Pancreas (tissue), 10 donors: ENCODE data around the gene DIAPH1. TPM values are rescaled to one million over a fixed set of nuclear protein-coding genes. Genes with fewer than 3 reads are reported as not detected.
A peak's percentile ranks its signal among the peaks of the same experiment; 100 is the strongest.

ENCODE experiments used
- ATAC-seq, 4 donors: fragments of 200-7000 bp; cut with Tn5 transposase; one replicate each; pipeline versions ENCODE4 v1.8.0 to v1.9.1; 2020; ENCODE audit warnings: mild to moderate bottlenecking in 4 of 4, moderate library complexity in 4 of 4
- DNase-seq, 6 donors: peaks; one replicate each; pipeline ENCODE4 v3.0.0-alpha.2; 2020
- FAIRE-seq: peaks from 2 replicates; lab custom pipeline; 2012; peaks lifted over from hg19 to GRCh38; lab: Jason Lieb, UNC
- H3K27ac ChIP-seq, 4 donors: fragments of 200-600 bp; sonication (generic); 1 replicate in 3 of 4; 2 replicates in 1 of 4; pipeline versions ENCODE4 v1.5.0 to v1.8.0; 2020
- H3K27me3 ChIP-seq, 4 donors: fragments of 200-600 bp; one replicate each; pipeline ENCODE4 v1.8.0; 2021
- H3K36me3 ChIP-seq, 3 donors: fragments of 200-600 bp; sonication (generic) in 1 of 3; one replicate each; pipeline versions ENCODE4 v1.5.0 to v1.8.0; 2020 to 2021
- H3K4me1 ChIP-seq, 3 donors: fragments of 200-600 bp; one replicate each; pipeline ENCODE4 v1.8.0; 2021
- H3K4me3 ChIP-seq, 4 donors: fragments of 200-600 bp; sonication (generic) in 2 of 4; one replicate each; pipeline versions ENCODE4 v1.5.0 to v1.8.0; 2020 to 2021
- H3K9me3 ChIP-seq, 4 donors: fragments of 200-600 bp; one replicate each; pipeline ENCODE4 v1.8.0; 2021
- WGBS, 2 donors: extraction: QIAGEN DNeasy Blood & Tissue Kit; methylation state at CpG; one replicate each; pipeline ENCODE4 v1.1.7; 2013; 5-methylcytosine and 5-hydroxymethylcytosine counted together
- intact Hi-C, 3 donors: fragments of 100-400 bp; cut with DNase I; formaldehyde crosslinking; loops; one replicate each; pipeline versions ENCODE4 v1.11.1 to v1.14.2; 2022
- polyA plus RNA-seq, 2 donors: library from polyadenylated mRNA; stranded (reverse); fragments of 200-250 nt; gene quantifications; one replicate each; pipeline ENCODE4 v1.2.3, GENCODE V29; 2013
- total RNA-seq, 6 donors: library from RNA; stranded (reverse); fragmentation: NEBNext Ultra II Directional in 4 of 6; extraction: Animal tissue kit (Norgen Biotek cat#: 25700) in 4 of 6; gene quantifications; one replicate each; pipeline versions ENCODE4 v1.2.1 to v1.2.4, GENCODE V29; 2021 to 2023
- TF ChIP-seq, protein P1 (sequence below), 4 donors: fragments of 200-600 bp; sonication (generic) in 3 of 4; IDR thresholded peaks; one replicate each; pipeline versions ENCODE4 v1.5.0 to v1.8.0; 2021; ENCODE audit warnings: antibody characterized with exemption in 4 of 4
- donor health status: healthy with polysubstance abuse.
- donor health status: DM: no; HTN: no; CAD: no; lungs with moderate emphysema.
- donor health status: DM: no; HTN: no; CAD: no.
- donor health status: control.
- donor health status: control.
- donor health status: Bipolar disorder and iron deficiency.
- donor health status: DM: yes; HTN: yes; CAD: no.
- donor health status: DM: no; HTN: no; CAD: no.
- donor health status: DM: no; HTN: no; CAD: no.
- donor health status: DM: yes; HTN: yes; CAD: no.

Gene DIAPH1
- total and polyA plus RNA-seq, 8 donors: 28.9 to 72.7 (median 56.5) TPM

DNA sequence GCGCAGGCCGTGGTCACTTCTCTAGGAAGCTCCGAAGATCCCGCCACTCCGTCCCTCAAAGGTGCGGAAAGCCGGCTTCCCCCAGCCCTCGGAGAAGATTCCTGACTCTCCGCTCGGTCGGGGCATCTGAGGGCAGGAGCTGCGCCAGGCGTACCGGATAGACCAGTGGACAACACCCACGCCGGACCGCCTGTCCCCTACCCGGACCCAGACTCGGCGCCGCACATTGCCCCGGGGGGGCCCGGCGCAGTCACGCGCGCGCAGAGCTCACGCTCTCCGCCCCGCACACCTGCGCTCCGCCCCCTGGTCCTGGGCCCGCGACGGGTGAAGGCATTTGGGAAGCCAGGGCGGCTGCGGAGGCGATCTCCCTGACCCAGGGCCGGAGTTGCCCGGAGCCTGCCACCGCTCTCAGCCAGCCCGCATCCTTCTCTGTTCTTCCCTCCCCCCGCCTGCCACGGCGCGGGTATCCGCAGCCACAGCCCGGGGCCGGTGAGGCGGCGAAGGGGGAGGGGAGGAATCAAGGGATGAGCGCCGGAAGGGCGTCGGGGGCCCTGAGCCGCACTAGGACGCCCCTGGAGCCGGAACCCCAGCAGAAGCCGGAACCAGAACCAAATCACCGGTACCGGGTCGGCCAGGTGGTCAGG, 18.4 kb upstream of the DIAPH1 start:
- intact Hi-C loops: no loop called here
- Histone ChIP-seq H3K27me3 (no peaks in the 10 kb centered on the region), H3K4me1 (peaks cover 8 to 17% (median 9%) of the 10 kb centered on the region in 3 donors), H3K9me3 (no peaks in the 10 kb centered on the region), H3K27ac (peak overlapping the region in 1 of 4 donors; percentile 50), H3K4me3 (peak overlapping the region; percentile 53 to 90 (median 66)), H3K36me3 (no peaks in the 10 kb centered on the region)
- 0 to 1% methylated on average over 55 to 63 of the region's 63 CpGs for WGBS, 2 donors
- FAIRE-seq: no peak
- TF ChIP-seq, protein P1, sequence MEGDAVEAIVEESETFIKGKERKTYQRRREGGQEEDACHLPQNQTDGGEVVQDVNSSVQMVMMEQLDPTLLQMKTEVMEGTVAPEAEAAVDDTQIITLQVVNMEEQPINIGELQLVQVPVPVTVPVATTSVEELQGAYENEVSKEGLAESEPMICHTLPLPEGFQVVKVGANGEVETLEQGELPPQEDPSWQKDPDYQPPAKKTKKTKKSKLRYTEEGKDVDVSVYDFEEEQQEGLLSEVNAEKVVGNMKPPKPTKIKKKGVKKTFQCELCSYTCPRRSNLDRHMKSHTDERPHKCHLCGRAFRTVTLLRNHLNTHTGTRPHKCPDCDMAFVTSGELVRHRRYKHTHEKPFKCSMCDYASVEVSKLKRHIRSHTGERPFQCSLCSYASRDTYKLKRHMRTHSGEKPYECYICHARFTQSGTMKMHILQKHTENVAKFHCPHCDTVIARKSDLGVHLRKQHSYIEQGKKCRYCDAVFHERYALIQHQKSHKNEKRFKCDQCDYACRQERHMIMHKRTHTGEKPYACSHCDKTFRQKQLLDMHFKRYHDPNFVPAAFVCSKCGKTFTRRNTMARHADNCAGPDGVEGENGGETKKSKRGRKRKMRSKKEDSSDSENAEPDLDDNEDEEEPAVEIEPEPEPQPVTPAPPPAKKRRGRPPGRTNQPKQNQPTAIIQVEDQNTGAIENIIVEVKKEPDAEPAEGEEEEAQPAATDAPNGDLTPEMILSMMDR (IDR thresholded peaks at IDR 0.05): no peak
- peak in 3 of 6 donors; percentile 27 to 81 (median 61) for DNase-seq
- peak; percentile 31 to 50 (median 43) for ATAC-seq

DNA sequence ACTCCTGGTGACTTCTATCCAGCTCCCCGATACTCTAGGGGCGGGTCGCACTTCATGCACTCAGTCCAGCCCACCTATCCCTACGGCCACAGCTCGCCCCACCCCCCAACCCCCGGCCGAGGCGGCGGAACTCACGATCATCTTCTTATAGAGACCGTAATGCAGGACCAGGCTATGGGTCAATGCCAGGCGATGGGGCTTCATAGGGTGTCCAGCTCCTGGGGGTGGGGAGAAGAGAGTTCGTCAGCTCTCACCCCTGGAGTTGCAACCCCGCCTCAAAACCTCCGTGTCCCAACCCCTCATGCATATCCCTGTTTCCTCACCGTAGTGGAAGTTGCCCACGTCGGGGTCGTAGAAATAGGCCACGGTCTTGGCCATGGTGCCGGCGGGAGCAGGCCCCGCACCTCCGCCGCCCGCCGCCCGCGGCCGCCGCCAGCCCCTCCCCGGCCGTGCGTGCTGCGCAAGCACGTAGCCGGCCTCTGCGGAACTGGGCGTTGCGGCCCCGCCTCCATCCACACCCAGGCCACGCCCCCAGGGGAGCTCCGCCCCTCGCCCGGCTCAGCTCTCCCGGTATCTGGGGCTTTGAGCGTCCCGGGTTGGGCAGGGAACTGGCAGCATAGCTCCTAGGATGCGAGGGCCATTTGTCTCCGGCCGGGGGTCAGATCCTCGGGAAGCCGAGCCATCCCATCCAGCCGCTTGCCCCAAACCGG, 17.8 kb upstream of the DIAPH1 start, which contains the start of the genes HDAC3 and RELL2:
Gene HDAC3 (minus strand): TSS at position 437 of the 710 bp plus-strand sequence. CDS start 59 bp downstream, at position 378.
Gene RELL2 (plus strand): TSS at position 585 of the 710 bp plus-strand sequence. CDS start 1,229 bp downstream, outside the sequence.
- H3K27me3 ChIP-seq: no peaks in the 10 kb centered on the region
- H3K27ac ChIP-seq: peak within 1 kb of the TSS in 3 of 4 donors; percentile 5 to 56 (median 50)
- H3K9me3 ChIP-seq: no peaks in the 10 kb centered on the region
- H3K4me3 ChIP-seq: peak within 1 kb of the TSS; percentile 53 to 90 (median 66)
- 0 to 1% methylated on average over 55 of the region's 55 CpGs for WGBS, 2 donors
- intact Hi-C loops: no loop called here
- TF ChIP-seq, protein P1 (IDR thresholded peaks at IDR 0.05): no peak
- H3K4me1 ChIP-seq: peaks cover 8 to 17% (median 9%) of the 10 kb centered on the region in 3 donors
- ATAC-seq (peak; percentile 96 to 98 (median 97)), FAIRE-seq (no peak), DNase-seq (peak; percentile 91 to 99 (median 96))
- H3K36me3 ChIP-seq: no peaks in the 10 kb centered on the region

DNA sequence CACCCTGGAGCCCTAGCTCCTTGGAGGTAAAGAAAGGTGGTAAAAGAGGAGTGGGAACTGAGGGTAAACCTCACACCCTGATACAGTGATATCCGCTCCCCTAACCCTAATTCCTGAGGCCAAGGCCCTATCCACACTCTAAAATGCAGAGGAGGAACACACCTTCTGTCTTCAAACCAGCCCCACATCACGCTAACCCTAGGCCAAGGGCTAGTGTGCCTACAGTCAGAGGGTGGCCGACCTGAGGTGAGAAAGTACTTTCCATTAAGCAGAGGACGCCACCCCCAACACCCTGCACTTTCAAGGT, 17.3 kb upstream of the DIAPH1 start:
- intact Hi-C loops: no loop called here
- H3K27me3 ChIP-seq: no peaks in the 10 kb centered on the region
- H3K9me3 ChIP-seq: no peaks in the 10 kb centered on the region
- peak overlapping the region; percentile 53 to 90 (median 66) for H3K4me3 ChIP-seq
- no peaks in the 10 kb centered on the region for H3K36me3 ChIP-seq
- WGBS, 2 donors: 1 to 3% methylated on average over 4 of the region's 4 CpGs
- FAIRE-seq (no peak), ATAC-seq (peak in 3 of 4 donors; percentile 2 to 5 (median 3)), DNase-seq (no peak)
- peaks cover 8 to 17% (median 9%) of the 10 kb centered on the region in 3 donors for H3K4me1 ChIP-seq
- H3K27ac ChIP-seq: peak overlapping the region in 2 of 4 donors; percentile 5 to 56
- TF ChIP-seq, protein P1 (IDR thresholded peaks at IDR 0.05): no peak

DNA sequence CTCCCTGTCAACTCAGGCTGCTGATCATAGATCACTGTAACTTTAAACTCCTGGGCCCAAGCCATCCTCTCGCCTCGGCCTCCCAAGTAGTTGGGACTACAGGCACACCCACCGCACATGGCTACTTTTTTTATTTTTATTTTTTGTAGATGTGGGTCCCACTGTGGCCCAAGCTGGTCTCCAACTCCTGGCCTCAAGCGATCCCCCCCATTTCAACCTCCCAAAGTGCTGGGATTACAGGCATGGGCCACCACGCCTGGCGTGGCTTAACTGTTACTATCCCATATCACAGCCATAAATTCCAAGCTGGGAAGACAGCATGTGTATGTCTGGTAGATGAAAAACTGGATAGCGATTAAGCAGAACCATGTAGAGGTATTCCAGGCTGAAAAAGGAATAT, 16.8 kb upstream of the DIAPH1 start:
- no peak overlapping the region for H3K27ac ChIP-seq
- no peak for DNase-seq
- no peaks in the 10 kb centered on the region for H3K36me3 ChIP-seq
- H3K4me3 ChIP-seq: peak overlapping the region in 3 of 4 donors; percentile 66 to 90 (median 66)
- peaks cover 9 to 17% (median 13%) of the 10 kb centered on the region in 3 donors for H3K4me1 ChIP-seq
- TF ChIP-seq, protein P1 (IDR thresholded peaks at IDR 0.05): no peak
- WGBS, 2 donors: 43 to 56% methylated on average over 7 of the region's 7 CpGs
- no peak for FAIRE-seq
- H3K9me3 ChIP-seq: no peaks in the 10 kb centered on the region
- no peaks in the 10 kb centered on the region for H3K27me3 ChIP-seq
- no peak for ATAC-seq
- intact Hi-C loops: no loop called here
